PC-3 (cell line): ENCODE data around the gene ATP1A2. TPM values are rescaled to one million over a fixed set of nuclear protein-coding genes. Genes with fewer than 3 reads are reported as not detected.

ENCODE experiments used
- ATAC-seq: fragments of 200-7000 bp; cut with Tn5 transposase; 2 replicates; pipeline ENCODE4 v1.9.1; 2020; ENCODE audit warnings: mild to moderate bottlenecking, moderate library complexity
- BruUV-seq: library from RNA; stranded (reverse); fragments of 400-500 nt; replicated peaks from 2 replicates; lab custom pipeline; 2021; lab: Mats Ljungman, UMichigan
- CTCF ChIA-PET: fragments of 300-600 bp; sonication (Branson Sonifier 250); formaldehyde crosslinking; loops from one replicate; lab custom pipeline; 2022; ENCODE audit warnings: antibody characterized with exemption; lab: Charles Lee
- POLR2A ChIA-PET: fragments of 300-600 bp; sonication (Branson Sonifier 250); formaldehyde crosslinking; loops from one replicate; lab custom pipeline; 2022; ENCODE audit warnings: antibody characterized with exemption; ENCODE audit not compliant: unreplicated experiment; lab: Charles Lee
- DNase-seq: peaks from one replicate; pipeline ENCODE4 v3.0.0-alpha.2; 2015
- H2AFZ ChIP-seq: fragments of 300-600 bp; sonication (generic); 2 replicates; pipeline ENCODE4 v1.6.0; 2016; ENCODE audit warnings: antibody characterized with exemption, low read length
- H3F3A ChIP-seq: fragments of 300-600 bp; sonication (generic); one replicate; pipeline ENCODE4 v1.6.0; 2017; ENCODE audit warnings: antibody characterized with exemption, low read length, control low read depth, mild to moderate bottlenecking; ENCODE audit not compliant: unreplicated experiment
- H3K27ac ChIP-seq: fragments of 300-600 bp; sonication (generic); 2 replicates; pipeline ENCODE4 v1.5.1; 2016; ENCODE audit warnings: mild to moderate bottlenecking, low read length
- H3K27me3 ChIP-seq: fragments of 300-600 bp; sonication (generic); 2 replicates; pipeline ENCODE4 v1.6.1; 2016; ENCODE audit warnings: low read length, mixed read lengths
- H3K36me3 ChIP-seq: fragments of 300-600 bp; sonication (generic); 2 replicates; pipeline ENCODE4 v1.6.1; 2016; ENCODE audit warnings: low read depth, mixed run types, low read length, mixed read lengths
- H3K4me1 ChIP-seq: fragments of 300-600 bp; sonication (generic); 2 replicates; pipeline ENCODE4 v1.5.1; 2016; ENCODE audit warnings: low read length; ENCODE audit not compliant: insufficient read depth
- H3K4me2 ChIP-seq: fragments of 300-600 bp; sonication (generic); 2 replicates; pipeline ENCODE4 v1.6.0; 2016; ENCODE audit warnings: low read length
- H3K4me3 ChIP-seq: fragments of 300-600 bp; sonication (generic); 2 replicates; pipeline ENCODE4 v1.5.1; 2016; ENCODE audit warnings: mild to moderate bottlenecking, low read length, mixed read lengths
- H3K79me2 ChIP-seq: fragments of 300-600 bp; sonication (generic); 2 replicates; pipeline ENCODE4 v1.6.1; 2017; ENCODE audit warnings: low read length, mixed read lengths
- H3K9ac ChIP-seq: fragments of 300-600 bp; sonication (generic); 2 replicates; pipeline ENCODE4 v1.6.0; 2016; ENCODE audit warnings: mild to moderate bottlenecking, low read length
- H3K9me2 ChIP-seq: fragments of 300-600 bp; sonication (generic); replicated peaks from 2 replicates; pipeline ENCODE4 v1.6.1; 2016; ENCODE audit warnings: mixed run types, low read length, mixed read lengths
- H3K9me3 ChIP-seq: fragments of 300-600 bp; sonication (generic); 2 replicates; pipeline ENCODE4 v1.6.1; 2016; ENCODE audit warnings: low read length, mixed read lengths
- H4K20me1 ChIP-seq: fragments of 300-600 bp; sonication (generic); 2 replicates; pipeline ENCODE4 v1.6.1; 2016; ENCODE audit warnings: low read length, mixed read lengths
- EZH2 ChIP-seq: fragments of 300-600 bp; sonication (generic); IDR thresholded peaks from one replicate; pipeline ENCODE4 v1.6.1; 2017; ENCODE audit warnings: antibody characterized with exemption, mild to moderate bottlenecking, low read length; ENCODE audit not compliant: unreplicated experiment
- EZH2phosphoT487 ChIP-seq: fragments of 300-600 bp; sonication (generic); IDR thresholded peaks from 2 replicates; pipeline ENCODE4 v1.6.1; 2018; ENCODE audit warnings: mild to moderate bottlenecking, antibody characterized with exemption, low read length, borderline replicate concordance
- intact Hi-C: fragments of 100-400 bp; cut with micrococcal nuclease; formaldehyde crosslinking; loops from 2 replicates; pipeline ENCODE4 v1.9.0; 2023
- total RNA-seq: library from RNA; depleted of rRNA; stranded (reverse); fragments of >200 nt; gene quantifications from 2 replicates; pipeline ENCODE4 v1.2.3, GENCODE V29; 2014
- TF ChIP-seq, protein P1 (sequence below): fragments of 300-600 bp; sonication (generic); conservative IDR thresholded peaks from 2 replicates; pipeline ENCODE4 v1.5.1; 2017; ENCODE audit warnings: antibody characterized with exemption, low read depth, mild to moderate bottlenecking, low read length

The ATP1A2 gene
- total RNA-seq, 1 experiment from 2014 or later: not detected

DNA sequence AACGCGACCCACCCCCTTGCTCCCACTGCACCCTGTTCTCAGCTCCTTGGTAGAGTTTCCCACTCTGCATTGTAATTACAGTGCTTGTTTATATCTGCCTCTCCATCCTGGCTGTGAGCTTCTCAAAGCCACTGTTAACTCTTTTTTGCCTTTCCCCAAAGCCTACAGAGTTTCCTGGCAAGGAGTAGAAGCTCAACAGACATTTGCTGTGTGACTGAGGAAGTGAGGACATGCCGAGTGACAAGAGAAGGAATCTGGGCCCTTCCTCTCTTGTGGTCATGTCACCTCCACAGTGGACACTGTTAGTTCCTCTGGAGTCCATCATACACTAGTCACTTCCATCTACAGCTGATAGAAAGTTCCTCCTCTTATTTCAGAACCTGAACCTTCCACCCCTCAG is 11.1 kb upstream of the ATP1A2 start:
- ChIA-PET CTCF (interaction anchor here (1.1 to 3.5 kb wide), 2 partner anchors 89 to 148 kb away, joined by 6 to 20 read pairs; no protein-coding TSS in a partner anchor), POLR2A (no interaction called here)
- TF ChIP-seq EZH2phosphoT487: no peak

DNA sequence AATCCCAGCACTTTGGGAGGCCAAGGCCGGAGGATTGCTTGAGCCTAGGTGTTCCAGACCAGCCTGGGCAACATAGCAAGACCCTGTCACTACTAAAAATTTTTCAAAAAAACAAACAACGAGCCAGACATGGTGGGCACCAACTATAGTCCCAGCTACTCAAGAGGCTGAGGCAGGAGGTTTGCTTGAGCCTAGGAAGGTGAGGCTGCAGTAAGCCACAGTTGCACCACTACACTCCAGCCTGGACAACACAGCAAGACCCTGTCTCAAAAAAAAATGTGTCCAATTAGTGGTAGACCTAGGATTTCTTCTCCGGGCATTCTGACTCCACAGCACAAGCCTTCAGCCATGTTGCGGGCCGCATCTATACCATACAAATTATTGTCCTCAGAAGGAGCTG is 10.4 kb upstream of the ATP1A2 start:
- intact Hi-C loops: no loop called here
- Histone ChIP-seq H4K20me1 (no peaks in the 10 kb centered on the region), H2AFZ (no peak overlapping the region), H3K4me3 (no peak overlapping the region), H3F3A (no peaks in the 10 kb centered on the region), H3K9me2 (no peaks in the 10 kb centered on the region), H3K9ac (no peak overlapping the region), H3K27ac (no peak overlapping the region), H3K36me3 (no peaks in the 10 kb centered on the region), H3K4me1 (peaks cover 17% of the 10 kb centered on the region), H3K79me2 (no peaks in the 10 kb centered on the region), H3K9me3 (no peaks in the 10 kb centered on the region), H3K4me2 (no peak overlapping the region), H3K27me3 (no peaks in the 10 kb centered on the region)
- no peak for TF ChIP-seq EZH2phosphoT487
- TF ChIP-seq EZH2: no peak
- TF ChIP-seq, protein P1, sequence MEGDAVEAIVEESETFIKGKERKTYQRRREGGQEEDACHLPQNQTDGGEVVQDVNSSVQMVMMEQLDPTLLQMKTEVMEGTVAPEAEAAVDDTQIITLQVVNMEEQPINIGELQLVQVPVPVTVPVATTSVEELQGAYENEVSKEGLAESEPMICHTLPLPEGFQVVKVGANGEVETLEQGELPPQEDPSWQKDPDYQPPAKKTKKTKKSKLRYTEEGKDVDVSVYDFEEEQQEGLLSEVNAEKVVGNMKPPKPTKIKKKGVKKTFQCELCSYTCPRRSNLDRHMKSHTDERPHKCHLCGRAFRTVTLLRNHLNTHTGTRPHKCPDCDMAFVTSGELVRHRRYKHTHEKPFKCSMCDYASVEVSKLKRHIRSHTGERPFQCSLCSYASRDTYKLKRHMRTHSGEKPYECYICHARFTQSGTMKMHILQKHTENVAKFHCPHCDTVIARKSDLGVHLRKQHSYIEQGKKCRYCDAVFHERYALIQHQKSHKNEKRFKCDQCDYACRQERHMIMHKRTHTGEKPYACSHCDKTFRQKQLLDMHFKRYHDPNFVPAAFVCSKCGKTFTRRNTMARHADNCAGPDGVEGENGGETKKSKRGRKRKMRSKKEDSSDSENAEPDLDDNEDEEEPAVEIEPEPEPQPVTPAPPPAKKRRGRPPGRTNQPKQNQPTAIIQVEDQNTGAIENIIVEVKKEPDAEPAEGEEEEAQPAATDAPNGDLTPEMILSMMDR: no peak
- ChIA-PET CTCF (interaction anchor here (0.6 to 1.1 kb wide), 2 partner anchors 17 to 88 kb away, joined by 4 to 6 read pairs; no protein-coding TSS in a partner anchor), POLR2A (no interaction called here)
- ATAC-seq (no peak), DNase-seq (no peak)
- no TSS peak for BruUV-seq

More for the DNA sequence above, 11.1 kb upstream of the ATP1A2 start:
- H3K27me3 ChIP-seq: no peaks in the 10 kb centered on the region
- no peaks in the 10 kb centered on the region for H3F3A ChIP-seq
- H3K4me2 ChIP-seq: no peak overlapping the region
- no peaks in the 10 kb centered on the region for H4K20me1 ChIP-seq
- no peak overlapping the region for H3K4me3 ChIP-seq
- no peak for ATAC-seq
- H3K9ac ChIP-seq: no peak overlapping the region
- no peaks in the 10 kb centered on the region for H3K9me3 ChIP-seq
- BruUV-seq: no TSS peak
- H3K79me2 ChIP-seq: no peaks in the 10 kb centered on the region
- intact Hi-C loops: no loop called here
- H3K9me2 ChIP-seq: no peaks in the 10 kb centered on the region
- H3K27ac ChIP-seq: no peak overlapping the region
- DNase-seq: no peak
- H3K4me1 ChIP-seq: peaks cover 11% of the 10 kb centered on the region
- no peak overlapping the region for H2AFZ ChIP-seq
- no peaks in the 10 kb centered on the region for H3K36me3 ChIP-seq

DNA sequence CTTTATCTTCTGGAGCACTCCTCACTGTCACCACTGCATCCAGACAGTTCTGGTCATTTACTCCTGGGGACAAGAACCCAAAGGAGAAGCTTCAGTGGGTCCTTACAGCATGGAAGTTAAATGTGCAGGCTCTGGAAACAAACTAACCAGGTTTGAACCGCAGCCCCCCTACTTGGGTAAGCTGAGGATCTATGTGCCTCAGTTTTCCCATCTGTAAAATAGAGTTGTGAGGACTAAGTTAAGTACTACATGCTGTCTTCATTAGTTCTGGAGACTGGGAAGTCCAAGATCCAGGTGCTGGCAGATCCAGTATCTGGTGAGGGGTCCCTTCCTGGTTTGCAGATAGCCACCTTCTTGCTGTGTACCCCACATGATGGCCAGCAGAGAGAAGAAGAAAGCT is 8.0 kb upstream of the ATP1A2 start:
- H3K27me3 ChIP-seq: no peaks in the 10 kb centered on the region
- H3K36me3 ChIP-seq: no peaks in the 10 kb centered on the region
- intact Hi-C loops: no loop called here
- no peak for DNase-seq
- H3K9ac ChIP-seq: no peak overlapping the region
- POLR2A ChIA-PET: no interaction called here
- no peaks in the 10 kb centered on the region for H3K79me2 ChIP-seq
- no TSS peak for BruUV-seq
- no peaks in the 10 kb centered on the region for H3K9me2 ChIP-seq
- CTCF ChIA-PET: no interaction called here
- H3K27ac ChIP-seq: no peak overlapping the region
- no peaks in the 10 kb centered on the region for H4K20me1 ChIP-seq
- TF ChIP-seq, protein P1: no peak
- TF ChIP-seq EZH2 (no peak), EZH2phosphoT487 (no peak)
- H3K4me1 ChIP-seq: peaks cover 11% of the 10 kb centered on the region
- no peaks in the 10 kb centered on the region for H3K9me3 ChIP-seq
- no peak overlapping the region for H3K4me3 ChIP-seq
- no peak for ATAC-seq
- no peak overlapping the region for H2AFZ ChIP-seq
- H3K4me2 ChIP-seq: no peak overlapping the region
- no peaks in the 10 kb centered on the region for H3F3A ChIP-seq
